ENCODE data around the gene MAP3K5. TPM values are rescaled to one million over a fixed set of nuclear protein-coding genes. Genes with fewer than 3 reads are reported as not detected.

MAP3K5 gene
- polyA plus RNA-seq, 6 donors from 2014 or later: 5.8 to 15.5 (median 10.1) TPM

DNA sequence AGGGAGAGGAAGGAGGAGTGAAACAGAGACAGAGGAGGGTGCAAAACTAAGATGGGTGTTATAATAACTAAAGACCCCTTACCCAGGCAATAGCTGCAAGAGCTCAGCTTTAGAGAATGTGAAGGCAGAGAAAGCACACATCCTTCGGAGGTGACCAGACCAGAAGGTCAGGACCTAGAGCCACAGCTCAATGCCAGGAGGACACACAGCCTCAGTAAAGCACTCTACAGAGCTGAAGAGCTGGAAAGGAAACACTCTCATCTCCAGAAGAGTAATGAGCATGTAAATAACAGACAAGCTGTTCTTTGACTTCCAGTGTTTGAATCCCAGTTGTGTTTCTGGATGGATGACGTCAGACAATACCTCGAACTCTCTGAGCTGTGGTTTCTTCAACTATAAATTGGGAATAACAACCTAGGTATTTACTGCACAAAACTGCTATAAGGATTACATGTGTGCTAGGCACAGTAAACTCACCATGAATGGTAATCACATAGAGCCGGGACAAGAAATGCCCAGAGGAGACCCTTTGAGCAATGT is 63.2 kb downstream of the MAP3K5 start:
- Mint-ChIP-seq H3K4me3 (no peak overlapping the region), H3K36me3 (peaks cover 0 to 4% of the 10 kb centered on the region in 2 donors), H3K27me3 (no peaks in the 10 kb centered on the region), H3K9me3 (peaks cover 0 to 1% (median 0%) of the 10 kb centered on the region in 7 donors), H3K27ac (peak overlapping the region in 3 of 6 donors; percentile 9 to 17 (median 11)), H3K4me1 (peaks cover 29 to 76% (median 50%) of the 10 kb centered on the region in 3 donors)
- DNase-seq (no peak), ATAC-seq (ENCODE audit: low read depth in 2 of 2) (no peak)

DNA sequence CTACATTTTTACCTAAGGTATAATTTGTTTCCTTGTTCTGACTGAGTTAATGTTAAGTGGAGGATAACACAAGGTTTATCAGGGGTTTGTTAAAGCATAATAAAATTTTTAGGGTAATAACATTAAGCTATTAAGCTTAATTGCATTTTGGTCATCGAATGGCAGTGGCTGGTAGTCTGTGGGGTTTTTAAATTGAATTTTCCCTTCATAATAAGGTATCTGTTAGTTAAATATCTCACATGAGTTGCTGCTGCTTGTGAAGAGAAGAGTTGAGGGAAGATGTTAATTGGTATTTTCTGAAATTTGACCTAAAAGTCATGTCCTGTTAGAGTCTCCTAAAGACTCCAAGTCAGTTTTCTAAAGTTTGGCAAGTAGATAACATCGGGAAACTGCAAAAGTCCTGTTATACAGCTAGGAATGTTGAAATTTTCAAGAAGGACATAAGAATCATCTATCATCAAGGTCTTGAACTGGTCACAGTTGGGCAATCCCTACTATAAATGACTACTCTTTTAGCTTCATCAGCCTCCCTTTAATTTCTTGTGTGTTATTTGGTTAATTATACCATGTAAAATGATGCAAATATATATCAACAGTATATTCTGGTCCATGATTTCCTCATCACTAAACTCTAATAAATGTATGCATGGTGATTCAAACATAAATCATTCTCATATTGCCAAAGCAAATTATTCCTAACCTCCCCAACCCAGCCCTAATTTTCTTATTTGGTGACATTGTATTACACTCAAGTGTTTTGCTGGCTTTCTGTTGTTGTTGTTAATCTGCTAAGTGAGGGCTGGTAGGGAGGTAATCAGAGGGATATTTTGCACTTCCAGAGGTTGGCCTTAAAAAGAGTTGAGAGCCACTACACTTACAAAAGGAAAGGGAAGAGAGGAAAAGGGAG is 64.0 kb downstream of the MAP3K5 start:
- H3K4me1 Mint-ChIP-seq: peaks cover 36 to 76% (median 58%) of the 10 kb centered on the region in 3 donors
- peaks cover 0 to 4% of the 10 kb centered on the region in 2 donors for H3K36me3 Mint-ChIP-seq
- peaks cover 0 to 1% (median 0%) of the 10 kb centered on the region in 7 donors for H3K9me3 Mint-ChIP-seq
- H3K27me3 Mint-ChIP-seq: no peaks in the 10 kb centered on the region
- H3K4me3 Mint-ChIP-seq: no peak overlapping the region
- peak overlapping the region in 3 of 6 donors; percentile 7 to 11 (median 9) for H3K27ac Mint-ChIP-seq
- DNase-seq (no peak), ATAC-seq (ENCODE audit: low read depth in 2 of 2) (no peak)

DNA sequence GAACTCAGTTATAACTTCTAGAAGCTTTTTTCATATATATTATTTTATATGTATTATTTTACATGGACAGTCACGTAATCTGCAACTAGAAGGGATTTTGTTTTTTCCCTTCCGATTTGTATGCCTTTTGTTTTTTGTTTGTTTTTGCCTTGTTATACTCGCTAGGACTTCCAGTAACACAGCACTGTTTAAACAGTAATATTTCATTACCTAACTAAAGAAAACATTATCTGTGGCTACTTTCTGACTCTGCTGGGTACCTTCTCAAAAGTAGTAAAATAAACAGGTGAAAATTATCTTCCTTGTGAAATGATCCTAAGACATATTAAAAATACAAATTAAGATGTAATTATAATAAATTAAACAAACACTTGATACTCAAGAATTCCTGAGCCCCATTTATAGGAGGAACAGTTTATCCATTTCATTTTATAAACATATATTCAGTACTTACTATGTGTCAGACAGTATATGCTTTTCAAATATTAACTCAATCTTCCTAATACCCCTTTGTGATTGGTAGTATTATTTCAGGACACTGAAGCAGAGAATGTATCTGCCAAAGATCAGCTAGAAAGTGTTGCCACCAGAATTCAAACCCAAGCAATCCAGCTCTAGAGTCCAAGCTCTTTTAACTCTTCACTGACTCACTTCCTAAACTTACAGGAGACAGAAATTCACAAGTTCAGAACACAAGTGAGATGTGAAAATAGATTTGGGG is 65.3 kb downstream of the MAP3K5 start:
- no peak overlapping the region for H3K4me3 Mint-ChIP-seq
- H3K27ac Mint-ChIP-seq: peak overlapping the region in 3 of 6 donors; percentile 34 to 84 (median 44)
- H3K27me3 Mint-ChIP-seq: no peaks in the 10 kb centered on the region
- peaks cover 0 to 1% (median 0%) of the 10 kb centered on the region in 7 donors for H3K9me3 Mint-ChIP-seq
- no peak for ATAC-seq (ENCODE audit: low read depth in 2 of 2)
- no peak for DNase-seq
- H3K4me1 Mint-ChIP-seq: peaks cover 35 to 64% (median 52%) of the 10 kb centered on the region in 3 donors
- H3K36me3 Mint-ChIP-seq: peaks cover 0 to 4% of the 10 kb centered on the region in 2 donors

DNA sequence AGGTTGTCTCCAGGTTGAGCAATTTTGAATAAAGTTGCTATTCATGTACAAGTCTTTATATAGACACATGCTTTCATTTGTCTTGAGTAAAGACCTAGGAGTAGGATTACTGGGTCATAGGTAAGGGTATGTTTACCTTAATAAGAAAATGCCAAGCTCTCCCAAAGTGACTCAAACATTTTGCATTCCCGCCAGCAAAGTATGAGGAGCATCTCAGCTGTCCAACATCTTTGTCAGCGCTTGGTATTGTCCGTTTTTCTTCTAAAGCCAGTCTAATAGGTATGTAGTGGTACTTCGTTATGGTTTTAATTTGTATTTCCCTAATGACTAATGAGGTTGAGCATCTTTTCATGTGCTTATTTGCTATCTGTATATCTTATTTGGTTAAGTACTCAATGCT is 67.2 kb downstream of the MAP3K5 start:
- Mint-ChIP-seq H3K9me3 (peaks cover 0 to 1% (median 0%) of the 10 kb centered on the region in 7 donors), H3K4me3 (peak overlapping the region in 1 of 8 donors; percentile 63), H3K27ac (peak overlapping the region in 1 of 6 donors; percentile 48), H3K27me3 (no peaks in the 10 kb centered on the region), H3K36me3 (peaks cover 0 to 4% of the 10 kb centered on the region in 2 donors), H3K4me1 (peaks cover 29 to 58% (median 55%) of the 10 kb centered on the region in 3 donors)
- no peak for DNase-seq
- ATAC-seq (ENCODE audit: low read depth in 2 of 2): no peak

DNA sequence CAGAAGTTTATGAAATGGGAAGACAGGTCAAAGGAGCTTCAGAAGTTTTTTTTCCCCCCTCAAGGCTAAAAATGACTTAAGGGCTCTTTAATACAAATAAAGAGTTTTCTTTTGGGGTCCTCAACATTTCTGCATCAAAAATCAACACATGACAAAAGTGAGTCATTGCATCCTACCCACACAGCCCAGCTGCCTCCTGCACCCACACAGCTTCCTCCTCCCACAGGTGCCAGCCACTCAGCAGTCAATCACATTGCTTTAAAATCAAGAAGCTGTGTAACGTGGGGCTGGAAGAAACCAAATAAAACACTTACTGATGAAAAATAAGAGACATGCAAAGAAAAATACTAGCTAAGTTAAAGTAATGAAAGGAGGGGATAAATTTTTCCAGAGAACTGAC is 68.5 kb downstream of the MAP3K5 start:
- no peaks in the 10 kb centered on the region for H3K9me3 Mint-ChIP-seq
- DNase-seq (peak; percentile 35), ATAC-seq (ENCODE audit: low read depth in 2 of 2) (peak; percentile 89 to 91)
- H3K36me3 Mint-ChIP-seq: no peaks in the 10 kb centered on the region
- peak overlapping the region in 5 of 8 donors; percentile 7 to 53 (median 14) for H3K4me3 Mint-ChIP-seq
- peak overlapping the region; percentile 3 to 82 (median 46) for H3K27ac Mint-ChIP-seq
- peaks cover 35 to 59% (median 55%) of the 10 kb centered on the region in 3 donors for H3K4me1 Mint-ChIP-seq
- no peaks in the 10 kb centered on the region for H3K27me3 Mint-ChIP-seq

DNA sequence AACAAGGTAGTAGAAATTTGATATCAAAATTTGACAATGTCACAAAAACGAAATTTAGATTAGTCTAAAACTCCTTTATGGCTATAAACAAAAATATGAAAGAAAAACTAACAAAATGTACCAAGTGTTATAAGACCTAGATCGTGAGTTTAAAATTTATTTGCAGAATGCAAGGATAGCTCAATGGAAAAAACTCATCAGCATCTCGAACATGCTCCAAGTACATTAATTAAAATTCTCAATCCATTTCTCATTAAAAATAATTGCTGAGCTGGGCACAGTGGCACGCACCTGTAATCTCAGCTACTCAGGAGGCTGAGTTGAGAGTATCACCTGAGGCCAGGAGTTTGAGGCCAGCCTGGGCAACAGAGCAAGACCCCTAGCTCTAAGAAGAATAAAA is 70.8 kb downstream of the MAP3K5 start:
- H3K27me3 Mint-ChIP-seq: no peaks in the 10 kb centered on the region
- H3K27ac Mint-ChIP-seq: peak overlapping the region in 1 of 6 donors; percentile 8
- no peak overlapping the region for H3K4me3 Mint-ChIP-seq
- ATAC-seq (ENCODE audit: low read depth in 2 of 2) (no peak), DNase-seq (no peak)
- peaks cover 46 to 75% (median 70%) of the 10 kb centered on the region in 3 donors for H3K4me1 Mint-ChIP-seq
- H3K36me3 Mint-ChIP-seq: no peaks in the 10 kb centered on the region
- H3K9me3 Mint-ChIP-seq: no peaks in the 10 kb centered on the region

DNA sequence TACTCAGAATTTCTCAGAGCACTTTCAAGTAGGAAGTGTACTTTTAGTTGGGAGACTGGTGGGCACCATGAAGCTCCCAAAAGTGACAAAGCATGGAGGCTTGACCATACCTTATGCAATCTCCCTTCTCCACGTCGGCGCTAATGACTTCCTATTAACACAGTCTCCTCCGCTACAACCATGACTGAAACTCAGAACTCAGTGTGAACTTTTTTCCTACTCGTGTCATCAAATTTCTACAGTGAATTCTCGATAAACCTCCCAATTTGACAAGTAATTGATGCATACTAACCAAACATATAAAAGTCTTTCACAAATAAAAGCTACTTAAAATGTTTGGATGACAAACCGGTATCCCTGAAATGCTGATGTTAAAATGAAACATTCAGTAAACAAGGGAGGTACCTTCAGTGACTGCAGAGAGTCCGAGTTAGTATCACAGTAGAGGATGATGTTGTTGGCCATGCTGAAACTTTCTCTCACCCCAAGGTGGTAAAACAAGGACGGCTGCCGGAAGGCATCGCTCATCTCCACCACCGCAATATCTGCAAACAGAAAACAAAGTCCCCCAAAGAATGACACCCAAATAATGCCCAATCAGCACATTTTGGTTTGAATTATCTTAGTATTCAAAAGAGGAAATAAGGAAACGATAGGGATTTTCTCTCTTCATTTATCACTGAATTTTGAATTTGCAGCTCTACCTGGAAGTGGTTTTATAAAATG is 72.1 kb downstream of the MAP3K5 start:
- peaks cover 54 to 75% (median 72%) of the 10 kb centered on the region in 3 donors for H3K4me1 Mint-ChIP-seq
- H3K4me3 Mint-ChIP-seq: peak overlapping the region; percentile 17 to 75 (median 68)
- H3K27me3 Mint-ChIP-seq: no peaks in the 10 kb centered on the region
- ATAC-seq (ENCODE audit: low read depth in 2 of 2) (peak; percentile 27), DNase-seq (no peak)
- no peaks in the 10 kb centered on the region for H3K36me3 Mint-ChIP-seq
- H3K27ac Mint-ChIP-seq: peak overlapping the region; percentile 4 to 88 (median 71)
- H3K9me3 Mint-ChIP-seq: no peaks in the 10 kb centered on the region

DNA sequence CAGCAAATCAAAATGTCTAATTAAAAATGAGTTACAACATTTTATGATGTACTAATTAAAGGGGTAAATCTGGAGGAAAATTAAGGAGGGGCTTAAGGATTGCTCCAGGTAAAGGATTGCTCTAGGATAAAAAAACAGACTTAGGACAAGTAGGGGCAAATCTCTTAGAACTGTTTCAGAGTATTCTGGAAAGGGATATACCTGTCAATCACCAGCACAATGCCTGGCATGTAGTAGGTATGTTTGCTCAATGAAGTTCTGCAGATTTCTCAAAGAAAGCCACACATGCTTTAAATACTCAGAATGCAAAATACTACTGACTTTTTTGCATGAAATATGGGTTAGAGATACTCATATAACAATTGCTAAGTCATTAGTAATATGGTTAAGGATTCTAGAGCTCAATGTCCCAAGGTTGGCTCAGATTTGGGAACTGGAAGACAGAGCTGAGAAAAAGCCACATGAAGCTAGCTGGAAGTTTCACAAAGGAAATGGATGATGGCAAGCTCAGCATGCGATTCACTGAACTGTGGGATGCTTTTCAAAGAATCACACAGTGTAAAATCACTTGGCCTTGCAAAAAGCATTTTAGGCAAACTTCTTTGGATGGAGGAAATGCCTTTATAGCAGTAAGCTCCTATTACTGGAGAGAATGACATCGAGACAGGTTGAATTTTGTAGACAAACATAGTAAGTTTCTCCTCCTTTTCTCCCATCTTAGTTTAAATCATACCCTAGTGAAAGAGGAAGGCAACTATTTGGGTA is 72.8 kb downstream of the MAP3K5 start:
- H3K27me3 Mint-ChIP-seq: no peaks in the 10 kb centered on the region
- H3K9me3 Mint-ChIP-seq: no peaks in the 10 kb centered on the region
- peak overlapping the region; percentile 65 to 88 (median 74) for H3K27ac Mint-ChIP-seq
- no peaks in the 10 kb centered on the region for H3K36me3 Mint-ChIP-seq
- DNase-seq (peak; percentile 36), ATAC-seq (ENCODE audit: low read depth in 2 of 2) (peak; percentile 53 to 57)
- peak overlapping the region; percentile 17 to 75 (median 68) for H3K4me3 Mint-ChIP-seq
- peaks cover 50 to 73% (median 65%) of the 10 kb centered on the region in 3 donors for H3K4me1 Mint-ChIP-seq

DNA sequence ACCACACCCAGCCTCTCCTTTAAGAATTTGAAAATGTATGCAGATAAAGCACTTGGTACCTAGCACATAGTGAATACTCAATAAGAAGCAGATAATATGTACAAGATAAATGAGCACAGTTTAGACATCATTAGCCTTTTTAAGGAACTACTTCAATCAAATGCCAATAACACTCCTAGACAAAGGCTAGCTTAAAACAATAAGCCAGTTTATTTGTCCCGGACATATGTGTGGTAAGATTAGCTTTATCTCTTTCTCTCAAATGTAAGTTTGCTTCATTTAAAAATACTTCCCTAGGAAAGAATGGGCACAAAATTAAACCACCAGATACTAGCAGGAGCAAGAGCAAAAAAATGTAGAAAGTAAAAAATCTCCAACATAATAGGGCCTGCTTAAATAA is 73.8 kb downstream of the MAP3K5 start:
- no peaks in the 10 kb centered on the region for H3K27me3 Mint-ChIP-seq
- no peaks in the 10 kb centered on the region for H3K9me3 Mint-ChIP-seq
- peaks cover 44 to 63% (median 55%) of the 10 kb centered on the region in 3 donors for H3K4me1 Mint-ChIP-seq
- H3K4me3 Mint-ChIP-seq: peak overlapping the region in 6 of 8 donors; percentile 33 to 75 (median 45)
- ATAC-seq (ENCODE audit: low read depth in 2 of 2): no peak
- no peaks in the 10 kb centered on the region for H3K36me3 Mint-ChIP-seq
- DNase-seq: no peak
- H3K27ac Mint-ChIP-seq: peak overlapping the region in 4 of 6 donors; percentile 33 to 89 (median 80)

DNA sequence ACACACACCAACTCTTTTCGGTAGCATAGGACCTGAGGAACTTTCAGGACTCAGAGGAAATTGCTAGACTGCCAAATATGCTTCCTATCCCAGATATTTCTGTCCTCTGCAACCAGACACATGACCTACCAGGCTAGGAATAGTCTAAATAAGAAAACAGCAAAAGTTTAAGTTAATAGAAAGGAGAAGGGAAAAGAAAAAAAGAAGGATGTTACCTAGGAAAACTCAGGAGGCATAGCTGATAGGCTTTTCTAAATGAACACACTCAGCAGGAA is 74.6 kb downstream of the MAP3K5 start:
- peaks cover 49 to 67% (median 53%) of the 10 kb centered on the region in 3 donors for H3K4me1 Mint-ChIP-seq

DNA sequence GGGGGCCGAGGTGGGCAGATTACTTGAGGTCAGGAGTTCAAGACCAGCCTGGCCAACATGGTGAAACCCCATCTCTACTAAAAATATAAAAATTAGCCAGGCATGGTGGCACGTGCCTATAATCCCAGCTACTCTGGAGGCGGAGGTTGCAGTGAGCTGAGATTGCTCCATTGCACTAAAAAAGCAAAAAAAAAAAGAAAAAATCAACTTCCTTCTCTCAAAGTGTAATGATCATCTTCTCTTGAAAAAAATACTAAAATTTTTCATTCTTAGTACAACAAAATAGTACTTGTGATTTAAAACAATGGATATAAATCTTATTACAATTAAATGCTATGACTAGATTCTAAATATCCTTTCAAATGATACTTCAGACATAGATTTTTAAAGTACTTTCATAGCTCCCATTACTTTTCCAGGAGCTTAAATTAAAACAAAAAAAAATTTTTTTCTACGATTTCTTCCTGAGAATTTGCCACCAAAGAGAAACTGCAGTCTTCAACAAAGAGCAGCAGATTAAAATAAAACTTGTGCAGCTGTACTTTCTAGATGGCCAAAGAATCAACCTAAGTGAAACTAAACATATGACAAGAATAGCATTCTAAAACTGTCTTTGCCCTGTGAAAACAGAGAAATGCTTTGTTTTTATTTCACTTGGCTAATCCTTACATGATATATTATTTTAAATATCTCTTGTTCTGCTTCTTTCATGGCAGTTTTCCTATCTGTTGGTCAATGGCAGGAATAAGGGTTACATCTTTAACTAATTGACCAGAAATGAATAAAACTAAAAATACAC is 75.2 kb downstream of the MAP3K5 start:
- peak overlapping the region; percentile 57 to 84 (median 72) for H3K4me3 Mint-ChIP-seq
- peak overlapping the region; percentile 39 to 97 (median 87) for H3K27ac Mint-ChIP-seq
- peaks cover 0 to 3% of the 10 kb centered on the region in 2 donors for H3K36me3 Mint-ChIP-seq
- peaks cover 49 to 71% (median 53%) of the 10 kb centered on the region in 3 donors for H3K4me1 Mint-ChIP-seq
- no peaks in the 10 kb centered on the region for H3K27me3 Mint-ChIP-seq
- no peak for DNase-seq
- no peak for ATAC-seq (ENCODE audit: low read depth in 2 of 2)
- peaks cover 0 to 5% (median 0%) of the 10 kb centered on the region in 7 donors for H3K9me3 Mint-ChIP-seq

More for the DNA sequence above, 74.6 kb downstream of the MAP3K5 start:
- Mint-ChIP-seq H3K36me3 (peaks cover 0 to 3% of the 10 kb centered on the region in 2 donors), H3K4me3 (peak overlapping the region; percentile 57 to 84 (median 72)), H3K27ac (peak overlapping the region; percentile 37 to 97 (median 82)), H3K9me3 (peaks cover 0 to 3% (median 0%) of the 10 kb centered on the region in 7 donors), H3K27me3 (no peaks in the 10 kb centered on the region)
- ATAC-seq (ENCODE audit: low read depth in 2 of 2): no peak
- no peak for DNase-seq
